ENCODE measurements around the gene KDM6A. TPM values are rescaled to one million over a fixed set of nuclear protein-coding genes. Genes with fewer than 3 reads are reported as not detected.

The KDM6A gene
- total and polyA plus RNA-seq, 9 of the 15 experiments (the other 6 are each of a cell fraction or from before 2014, with no cell fraction given), result 8.4 to 34.3 (median 22.9) TPM

DNA sequence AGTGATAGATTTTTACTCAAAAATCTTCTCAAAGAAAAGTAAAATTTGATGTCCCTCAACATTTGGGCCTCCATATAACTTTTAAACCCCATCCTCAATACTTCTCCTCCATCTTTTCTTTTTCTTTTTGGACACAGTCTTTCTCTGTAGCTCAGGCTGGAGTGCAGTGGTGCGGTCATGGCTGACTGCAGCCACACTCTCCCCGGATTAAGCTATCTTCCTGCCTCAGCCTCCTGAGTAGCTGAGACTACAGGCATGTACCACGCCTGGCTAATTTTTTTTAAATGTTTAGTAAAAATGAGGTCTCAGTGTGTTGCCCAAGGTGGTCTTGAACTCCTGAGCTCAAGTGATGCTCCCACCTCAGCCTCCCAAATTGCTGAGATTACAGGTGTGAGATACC is 33.1 kb downstream of the KDM6A start:
- Histone ChIP-seq H3K4me1 (replicated peaks in 1 of 2; ENCODE audit: control insufficient read depth in 2 of 2, insufficient read depth in 2 of 2, low read length in 2 of 2) (peaks cover 5 to 50% of the 10 kb centered on the region in 2 experiments), H3K79me2 (ENCODE audit: control insufficient read depth, insufficient read depth, low read length) (peaks cover 93% of the 10 kb centered on the region), H3K4me2 (ENCODE audit: insufficient read depth, low read length) (peak overlapping the region; percentile 25; the same call in 1 of the 2 replicates), H4K20me1 (replicated peaks; ENCODE audit: control insufficient read depth, insufficient read depth, low read length) (peaks cover 12% of the 10 kb centered on the region; the same call in 1 of the 2 replicates), H3K9ac (ENCODE audit: insufficient read depth in 1 of 2, low read depth in 2 of 2, low read length in 2 of 2) (no peak overlapping the region), H2AFZ (ENCODE audit: low read depth, low read length) (no peak overlapping the region), H3K9me1 (ENCODE audit: control insufficient read depth, insufficient read depth, low read length) (no peaks in the 10 kb centered on the region), H3K27ac (ENCODE audit: extremely low read depth, low read depth, low read length) (no peak overlapping the region), H3K27me3 (ENCODE audit: control insufficient read depth in 2 of 2, insufficient read depth in 2 of 2, low read length in 2 of 2) (no peaks in the 10 kb centered on the region), H3K9me3 (replicated peaks; ENCODE audit: control insufficient read depth, insufficient read depth, low read depth, low read length) (no peaks in the 10 kb centered on the region), H3K36me3 (ENCODE audit: control insufficient read depth, insufficient read depth, low read length) (no peaks in the 10 kb centered on the region), H3K4me3 (no peak overlapping the region)
- intact Hi-C loops (cut with micrococcal nuclease), result no loop called here
- FAIRE-seq (peak; percentile 42), ATAC-seq (peak; percentile 63), DNase-seq (ENCODE audit: extremely low read depth in 1 of 4, low spot score in 3 of 4) (no peak)
- ChIA-PET POLR2A (interaction anchor here (0.7 kb wide), 1 partner anchor 1897 kb away, joined by 3 read pairs; no protein-coding TSS in a partner anchor), CTCF (ENCODE audit: low intra/inter-chr PET ratio) (no interaction called here)
- 24% methylated on average over 3 of the region's 3 CpGs for WGBS (ENCODE audit: insufficient coverage, low coverage, missing lambda C conversion rate)
- in situ Hi-C loops (cut with MboI), result no loop called here
- no TSS peak for BruUV-seq (replicated peaks)
- TF ChIP-seq YY1 (IDR thresholded peaks at IDR 0.05; ENCODE audit: borderline replicate concordance in 1 of 3, control insufficient read depth in 1 of 3, extremely low read depth in 1 of 3, insufficient read depth in 3 of 3, insufficient read length in 1 of 3, insufficient replicate concordance in 2 of 3, low read depth in 1 of 3, low read length in 2 of 3), result peak in 1 of 3 experiments; percentile 59
- TF ChIP-seq, protein P1, sequence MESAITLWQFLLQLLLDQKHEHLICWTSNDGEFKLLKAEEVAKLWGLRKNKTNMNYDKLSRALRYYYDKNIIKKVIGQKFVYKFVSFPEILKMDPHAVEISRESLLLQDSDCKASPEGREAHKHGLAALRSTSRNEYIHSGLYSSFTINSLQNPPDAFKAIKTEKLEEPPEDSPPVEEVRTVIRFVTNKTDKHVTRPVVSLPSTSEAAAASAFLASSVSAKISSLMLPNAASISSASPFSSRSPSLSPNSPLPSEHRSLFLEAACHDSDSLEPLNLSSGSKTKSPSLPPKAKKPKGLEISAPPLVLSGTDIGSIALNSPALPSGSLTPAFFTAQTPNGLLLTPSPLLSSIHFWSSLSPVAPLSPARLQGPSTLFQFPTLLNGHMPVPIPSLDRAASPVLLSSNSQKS (CRISPR knock-in tag; IDR thresholded peaks at IDR 0.05), result no peak
- peak; percentile 10; the same call in 1 of the 2 replicates for TF ChIP-seq CBFA2T3 (IDR thresholded peaks at IDR 0.05)

DNA sequence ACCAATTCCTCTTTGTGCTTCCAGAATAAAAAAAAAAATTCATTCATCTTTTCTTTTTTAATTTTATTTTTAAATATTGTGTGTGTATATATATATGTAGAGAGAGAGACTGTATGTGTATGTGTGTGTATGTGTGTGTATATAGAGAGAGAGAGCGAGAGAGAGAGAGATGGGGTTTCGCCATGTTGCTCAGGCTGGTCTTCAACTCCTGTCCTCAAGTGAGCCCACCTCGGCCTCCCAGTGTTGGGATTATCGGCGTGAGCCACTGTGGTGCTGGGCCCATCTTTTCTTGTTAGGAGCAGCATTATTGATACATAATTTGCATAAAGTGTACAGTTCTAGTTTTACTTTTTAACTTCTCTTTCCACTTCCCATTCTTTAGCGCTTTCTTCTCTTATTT is 33.6 kb downstream of the KDM6A start:
- 84% methylated on average over 5 of the region's 6 CpGs for WGBS (ENCODE audit: insufficient coverage, low coverage, missing lambda C conversion rate)
- no peak overlapping the region for H2AFZ ChIP-seq (ENCODE audit: low read depth, low read length)
- FAIRE-seq, result no peak
- H3K4me1 ChIP-seq (replicated peaks in 1 of 2; ENCODE audit: control insufficient read depth in 2 of 2, insufficient read depth in 2 of 2, low read length in 2 of 2), result peaks cover 10 to 50% of the 10 kb centered on the region in 2 experiments
- H3K79me2 ChIP-seq (ENCODE audit: control insufficient read depth, insufficient read depth, low read length), result peaks cover 89% of the 10 kb centered on the region
- intact Hi-C loops (cut with micrococcal nuclease) (no loop called here), in situ Hi-C loops (cut with MboI) (no loop called here)
- no peaks in the 10 kb centered on the region for H3K9me1 ChIP-seq (ENCODE audit: control insufficient read depth, insufficient read depth, low read length)
- DNase-seq (ENCODE audit: extremely low read depth in 1 of 4, low spot score in 3 of 4), result no peak
- H3K9ac ChIP-seq (ENCODE audit: insufficient read depth in 1 of 2, low read depth in 2 of 2, low read length in 2 of 2), result no peak overlapping the region
- no peak for ATAC-seq
- H3K36me3 ChIP-seq (ENCODE audit: control insufficient read depth, insufficient read depth, low read length), result no peaks in the 10 kb centered on the region
- H3K27me3 ChIP-seq (ENCODE audit: control insufficient read depth in 2 of 2, insufficient read depth in 2 of 2, low read length in 2 of 2), result no peaks in the 10 kb centered on the region
- no TSS peak for BruUV-seq (replicated peaks)
- H3K4me3 ChIP-seq, result no peak overlapping the region
- H3K27ac ChIP-seq (ENCODE audit: extremely low read depth, low read depth, low read length), result no peak overlapping the region
- POLR2A ChIA-PET, result interaction anchor here (0.7 kb wide), 1 partner anchor 1896 kb away, joined by 3 read pairs; no protein-coding TSS in a partner anchor
- CTCF ChIA-PET (ENCODE audit: low intra/inter-chr PET ratio), result no interaction called here
- TF ChIP-seq NCOA6 (IDR thresholded peaks at IDR 0.05) (no peak), ZFP1 (CRISPR knock-in tag; IDR thresholded peaks at IDR 0.05) (no peak), ARID2 (IDR thresholded peaks at IDR 0.05) (no peak), RBM22 (IDR thresholded peaks at IDR 0.05; ENCODE audit: low read depth, low read length, poor library complexity, severe bottlenecking) (no peak), CREM (IDR thresholded peaks at IDR 0.05; ENCODE audit: low read depth) (no peak), POU5F1 (IDR thresholded peaks at IDR 0.05; ENCODE audit: borderline replicate concordance, low read depth, low read length, partially characterized antibody) (no peak), TRIM28 (IDR thresholded peaks at IDR 0.05) (no peak), JUND (IDR thresholded peaks at IDR 0.05; ENCODE audit: borderline replicate concordance, low read depth, low read length) (no peak), JUND (tag; IDR thresholded peaks at IDR 0.05; ENCODE audit: borderline replicate concordance, low read depth, low read length) (no peak), KDM1A (IDR thresholded peaks at IDR 0.05) (no peak), DNMT1 (IDR thresholded peaks at IDR 0.05) (no peak), NR3C1 (CRISPR knock-in tag; IDR thresholded peaks at IDR 0.05) (no peak), HNRNPK (IDR thresholded peaks at IDR 0.05; ENCODE audit: low read depth, low read length, poor library complexity, severe bottlenecking) (no peak), HEY1 (CRISPR knock-in tag; IDR thresholded peaks at IDR 0.05; ENCODE audit: borderline replicate concordance) (no peak)
- H4K20me1 ChIP-seq (replicated peaks; ENCODE audit: control insufficient read depth, insufficient read depth, low read length), result peaks cover 12% of the 10 kb centered on the region; the same call in 1 of the 2 replicates
- H3K9me3 ChIP-seq (replicated peaks; ENCODE audit: control insufficient read depth, insufficient read depth, low read depth, low read length), result no peaks in the 10 kb centered on the region
- H3K4me2 ChIP-seq (ENCODE audit: insufficient read depth, low read length), result 0 out of 2 replicates have a peak overlapping the region, but pooled peaks have one; percentile 25
